Lung (tissue), 12 donors: ENCODE results near the gene E2F4. TPM values are rescaled to one million over a fixed set of nuclear protein-coding genes. Genes with fewer than 3 reads are reported as not detected.

Experiments
- ATAC-seq: fragments of 200-7000 bp; cut with Tn5 transposase; one replicate; pipeline ENCODE4 v1.9.1; 2020; ENCODE audit warnings: moderate number of reproducible peaks; ENCODE audit not compliant: insufficient read depth, low FRiP score
- DNase-seq, 3 donors: peaks; one replicate each; pipeline ENCODE4 v3.0.0-alpha.2; 2013 to 2017
- H3K27ac ChIP-seq, 2 donors: one replicate each; pipeline ENCODE4 v1.5.1; 2013; ENCODE audit warnings: mild to moderate bottlenecking in 2 of 2, moderate library complexity in 2 of 2, control low read depth in 1 of 2, inconsistent platforms in 1 of 2, low read depth in 1 of 2, low read length in 1 of 2
- H3K27me3 ChIP-seq, 3 donors: one replicate each; pipeline ENCODE4 v1.5.1; 2013; ENCODE audit warnings: low read length in 2 of 3; ENCODE audit not compliant: control insufficient read depth in 3 of 3, insufficient read depth in 3 of 3
- H3K36me3 ChIP-seq, 4 donors: one replicate each; pipeline ENCODE4 v1.5.1; 2013; ENCODE audit warnings: low read length in 4 of 4, mild to moderate bottlenecking in 1 of 4, moderate library complexity in 1 of 4; ENCODE audit not compliant: control insufficient read depth in 4 of 4, insufficient read depth in 4 of 4
- H3K4me1 ChIP-seq, 5 donors: one replicate each; pipeline ENCODE4 v1.5.1; 2013; ENCODE audit warnings: low read length in 5 of 5, mild to moderate bottlenecking in 2 of 5, moderate library complexity in 1 of 5; ENCODE audit not compliant: control insufficient read depth in 5 of 5, insufficient read depth in 5 of 5
- H3K4me3 ChIP-seq: one replicate; pipeline ENCODE4 v1.5.1; 2013; ENCODE audit warnings: mild to moderate bottlenecking, control low read depth, moderate library complexity
- H3K9ac ChIP-seq, 2 donors: one replicate each; pipeline ENCODE4 v1.5.1; 2013; ENCODE audit warnings: low read length in 2 of 2, control low read depth in 1 of 2; ENCODE audit not compliant: insufficient read depth in 1 of 2
- H3K9me3 ChIP-seq, 4 donors: one replicate each; pipeline ENCODE4 v1.5.1; 2013; ENCODE audit warnings: low read length in 3 of 4, mild to moderate bottlenecking in 1 of 4, moderate library complexity in 1 of 4; ENCODE audit not compliant: control insufficient read depth in 4 of 4, insufficient read depth in 3 of 4
- CTCF ChIP-seq: IDR thresholded peaks from 2 replicates; pipeline ENCODE4 v1.5.1; 2012; ENCODE audit warnings: mild to moderate bottlenecking; ENCODE audit errors: control extremely low read depth, extremely low read depth
- WGBS, 2 donors: extraction: QIAGEN DNeasy Blood & Tissue Kit; methylation state at CpG; one replicate each; pipeline ENCODE4 v1.1.7; 2013; 5-methylcytosine and 5-hydroxymethylcytosine counted together
- polyA plus RNA-seq, 2 donors: library from polyadenylated mRNA; stranded (reverse); fragments of 200-250 nt; gene quantifications; one replicate each; pipeline ENCODE4 v1.2.1, GENCODE V29; 2013
- total RNA-seq, 2 donors: library from RNA; depleted of rRNA in 1 of 2; stranded (reverse); fragments of >200 nt in 1 of 2; gene quantifications; one replicate each; pipeline ENCODE4 v1.2.1, GENCODE V29; 2014 to 2021
- donor health status: control.
- donor health status: control.
- donor health status: Bipolar disorder and iron deficiency.
- donor health status: healthy.
- donor health status: DM: yes; HTN: yes; CAD: no.

E2F4 gene
- total and polyA plus RNA-seq, 4 donors, result 27.8 to 86.1 (median 56.4) TPM

GRCh38 chr16:67157106-67157748 lies 34.7 kb upstream of the E2F4 start:
- 76% methylated on average over 7 of the region's 7 CpGs for WGBS, 2 donors
- Histone ChIP-seq H3K27ac (no peak overlapping the region), H3K9me3 (no peaks in the 10 kb centered on the region), H3K9ac (no peak overlapping the region), H3K36me3 (no peaks in the 10 kb centered on the region), H3K4me3 (no peak overlapping the region), H3K4me1 (peaks cover 0 to 31% (median 3%) of the 10 kb centered on the region in 5 donors), H3K27me3 (peaks cover 0 to 62% (median 58%) of the 10 kb centered on the region in 3 donors)
- DNase-seq, result no peak
- no peak for TF ChIP-seq CTCF
- no peak for ATAC-seq

GRCh38 chr16:67157892-67158635 lies 33.9 kb upstream of the E2F4 start:
- peaks cover 0 to 32% (median 5%) of the 10 kb centered on the region in 5 donors for H3K4me1 ChIP-seq
- H3K9ac ChIP-seq, result no peak overlapping the region
- H3K27me3 ChIP-seq, result peaks cover 0 to 67% (median 61%) of the 10 kb centered on the region in 3 donors
- H3K36me3 ChIP-seq, result peaks cover 0 to 2% (median 0%) of the 10 kb centered on the region in 4 donors
- H3K9me3 ChIP-seq, result peaks cover 0 to 2% (median 0%) of the 10 kb centered on the region in 4 donors
- 73 to 76% methylated on average over 7 of the region's 7 CpGs for WGBS, 2 donors
- no peak for ATAC-seq
- no peak for DNase-seq
- no peak overlapping the region for H3K27ac ChIP-seq
- TF ChIP-seq CTCF, result no peak
- H3K4me3 ChIP-seq, result no peak overlapping the region

GRCh38 chr16:67158637-67159600 lies 33.0 kb upstream of the E2F4 start:
- peaks cover 0 to 2% (median 0%) of the 10 kb centered on the region in 4 donors for H3K9me3 ChIP-seq
- TF ChIP-seq CTCF, result no peak
- peaks cover 0 to 41% (median 12%) of the 10 kb centered on the region in 5 donors for H3K4me1 ChIP-seq
- DNase-seq (no peak), ATAC-seq (peak; percentile 2)
- no peak overlapping the region for H3K9ac ChIP-seq
- H3K36me3 ChIP-seq, result peaks cover 0 to 5% (median 0%) of the 10 kb centered on the region in 4 donors
- WGBS, 2 donors, result 6 to 7% methylated on average over 34 of the region's 34 CpGs
- H3K27ac ChIP-seq, result peak overlapping the region; percentile 84 to 90
- peaks cover 0 to 68% (median 66%) of the 10 kb centered on the region in 3 donors for H3K27me3 ChIP-seq
- H3K4me3 ChIP-seq, result peak overlapping the region; percentile 82
